Ascending aorta (tissue), 2 donors: ENCODE measurements around the gene ROMO1. TPM values are rescaled to one million over a fixed set of nuclear protein-coding genes. Genes with fewer than 3 reads are reported as not detected.

Source experiments
- DNase-seq, 2 donors: peaks; one replicate each; pipeline ENCODE4 v3.0.0-alpha.2; 2019; ENCODE audit warnings: low spot score in 2 of 2
- H3K27ac ChIP-seq, 2 donors: fragments of 200-600 bp; sonication (generic); one replicate each; pipeline ENCODE4 v1.5.1; 2016 to 2017; ENCODE audit warnings: mild to moderate bottlenecking in 1 of 2
- H3K27me3 ChIP-seq: fragments of 200-600 bp; sonication (generic); one replicate; pipeline ENCODE4 v1.5.1; 2017
- H3K36me3 ChIP-seq, 2 donors: fragments of 200-600 bp; sonication (generic); one replicate each; pipeline ENCODE4 v1.5.1; 2016
- H3K4me1 ChIP-seq, 2 donors: fragments of 200-600 bp; sonication (generic); one replicate each; pipeline ENCODE4 v1.5.1; 2016 to 2017; ENCODE audit warnings: mild to moderate bottlenecking in 1 of 2
- H3K4me3 ChIP-seq, 2 donors: fragments of 200-600 bp; sonication (generic); one replicate each; pipeline ENCODE4 v1.5.1; 2016 to 2017; ENCODE audit warnings: mild to moderate bottlenecking in 1 of 2
- H3K9me3 ChIP-seq, 2 donors: fragments of 200-600 bp; sonication (generic); one replicate each; pipeline ENCODE4 v1.5.1; 2016
- intact Hi-C: fragments of 100-400 bp; cut with DNase I; formaldehyde crosslinking; loops from one replicate; pipeline ENCODE4 v1.15.1; 2023
- total RNA-seq: library from RNA; depleted of rRNA; stranded (reverse); fragments of >200 nt; gene quantifications from one replicate; pipeline ENCODE4 v1.1.0, GENCODE V29; 2016
- TF ChIP-seq, protein P1 (sequence below), 3 experiments: fragments of 200-600 bp in 2 of 3; fragments of 450-650 bp in 1 of 3; sonication (generic) in 2 of 3; IDR thresholded peaks; one replicate each; pipeline ENCODE4 v1.5.1; 2016 to 2019; ENCODE audit warnings: antibody characterized with exemption in 3 of 3, mild to moderate bottlenecking in 1 of 3, moderate library complexity in 1 of 3

Gene ROMO1
- total RNA-seq, 1 donor from 2014 or later, result 85.5 TPM

- DNase-seq, result no peak
- TF ChIP-seq, protein P1, sequence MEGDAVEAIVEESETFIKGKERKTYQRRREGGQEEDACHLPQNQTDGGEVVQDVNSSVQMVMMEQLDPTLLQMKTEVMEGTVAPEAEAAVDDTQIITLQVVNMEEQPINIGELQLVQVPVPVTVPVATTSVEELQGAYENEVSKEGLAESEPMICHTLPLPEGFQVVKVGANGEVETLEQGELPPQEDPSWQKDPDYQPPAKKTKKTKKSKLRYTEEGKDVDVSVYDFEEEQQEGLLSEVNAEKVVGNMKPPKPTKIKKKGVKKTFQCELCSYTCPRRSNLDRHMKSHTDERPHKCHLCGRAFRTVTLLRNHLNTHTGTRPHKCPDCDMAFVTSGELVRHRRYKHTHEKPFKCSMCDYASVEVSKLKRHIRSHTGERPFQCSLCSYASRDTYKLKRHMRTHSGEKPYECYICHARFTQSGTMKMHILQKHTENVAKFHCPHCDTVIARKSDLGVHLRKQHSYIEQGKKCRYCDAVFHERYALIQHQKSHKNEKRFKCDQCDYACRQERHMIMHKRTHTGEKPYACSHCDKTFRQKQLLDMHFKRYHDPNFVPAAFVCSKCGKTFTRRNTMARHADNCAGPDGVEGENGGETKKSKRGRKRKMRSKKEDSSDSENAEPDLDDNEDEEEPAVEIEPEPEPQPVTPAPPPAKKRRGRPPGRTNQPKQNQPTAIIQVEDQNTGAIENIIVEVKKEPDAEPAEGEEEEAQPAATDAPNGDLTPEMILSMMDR (IDR thresholded peaks at IDR 0.05), result no peak
- Histone ChIP-seq H3K27me3 (no peaks in the 10 kb centered on the region), H3K27ac (no peak overlapping the region), H3K4me3 (no peak overlapping the region), H3K36me3 (peaks cover 38 to 58% of the 10 kb centered on the region in 2 donors), H3K4me1 (no peaks in the 10 kb centered on the region), H3K9me3 (no peaks in the 10 kb centered on the region)
- intact Hi-C loops, result no loop called here
These were observed 30.0 kb upstream of the ROMO1 start for GRCh38 chr20:35669221-35669620.

GRCh38 chr20:35669681-35670080 is 29.5 kb upstream of the ROMO1 start:
- TF ChIP-seq, protein P1 (IDR thresholded peaks at IDR 0.05), result no peak
- Histone ChIP-seq H3K27ac (no peak overlapping the region), H3K27me3 (no peaks in the 10 kb centered on the region), H3K9me3 (no peaks in the 10 kb centered on the region), H3K4me3 (no peak overlapping the region), H3K4me1 (no peaks in the 10 kb centered on the region), H3K36me3 (peaks cover 43 to 63% of the 10 kb centered on the region in 2 donors)
- intact Hi-C loops, result no loop called here
- DNase-seq, result no peak

- no peak overlapping the region for H3K27ac ChIP-seq
- TF ChIP-seq, protein P1 (IDR thresholded peaks at IDR 0.05), result no peak
- no peak overlapping the region for H3K4me3 ChIP-seq
- no peaks in the 10 kb centered on the region for H3K9me3 ChIP-seq
- H3K36me3 ChIP-seq, result peaks cover 57 to 71% of the 10 kb centered on the region in 2 donors
- H3K4me1 ChIP-seq, result no peaks in the 10 kb centered on the region
- no peaks in the 10 kb centered on the region for H3K27me3 ChIP-seq
- no peak for DNase-seq
- intact Hi-C loops, result no loop called here
These were observed 25.3 kb upstream of the ROMO1 start for GRCh38 chr20:35673884-35674283.

DNA sequence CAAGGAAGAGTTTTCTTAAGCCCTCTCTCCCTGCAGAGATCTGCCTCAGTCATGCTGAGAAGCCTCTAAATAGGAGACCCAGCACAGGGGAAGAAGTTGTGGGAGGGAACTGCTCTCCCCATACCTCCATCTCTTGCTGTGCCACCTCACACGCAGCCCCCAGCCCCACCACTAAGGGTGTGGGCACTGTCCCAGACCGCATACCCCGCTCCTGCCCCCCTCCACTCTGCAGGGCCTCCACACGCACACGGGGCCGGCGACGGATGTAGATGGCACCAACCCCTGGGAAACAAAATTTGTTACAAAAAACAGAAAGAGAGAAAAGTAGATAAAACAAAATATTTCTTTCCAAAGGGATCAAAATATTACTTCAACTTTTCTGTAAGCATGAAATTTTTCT is 24.3 kb upstream of the ROMO1 start:
- TF ChIP-seq, protein P1 (IDR thresholded peaks at IDR 0.05), result no peak
- no peaks in the 10 kb centered on the region for H3K9me3 ChIP-seq
- H3K4me3 ChIP-seq, result no peak overlapping the region
- no peak overlapping the region for H3K27ac ChIP-seq
- intact Hi-C loops, result no loop called here
- H3K27me3 ChIP-seq, result no peaks in the 10 kb centered on the region
- peaks cover 49 to 63% of the 10 kb centered on the region in 2 donors for H3K36me3 ChIP-seq
- DNase-seq, result no peak
- H3K4me1 ChIP-seq, result no peaks in the 10 kb centered on the region

- DNase-seq, result no peak
- H3K27me3 ChIP-seq, result no peaks in the 10 kb centered on the region
- TF ChIP-seq, protein P1 (IDR thresholded peaks at IDR 0.05), result no peak
- H3K9me3 ChIP-seq, result no peaks in the 10 kb centered on the region
- peaks cover 20 to 44% of the 10 kb centered on the region in 2 donors for H3K36me3 ChIP-seq
- no peak overlapping the region for H3K27ac ChIP-seq
- intact Hi-C loops, result no loop called here
- no peaks in the 10 kb centered on the region for H3K4me1 ChIP-seq
- no peak overlapping the region for H3K4me3 ChIP-seq
These were observed 18.6 kb upstream of the ROMO1 start for GRCh38 chr20:35680452-35681183.
